ENCODE data around the gene MUC12. TPM values are rescaled to one million over a fixed set of nuclear protein-coding genes. Genes with fewer than 3 reads are reported as not detected.
"Not testable (repeated sequence)": the region's sequence is repeated elsewhere in the genome, so short reads cannot be mapped to it uniquely, and the experiment has no call there.

Gene MUC12
- total and polyA plus RNA-seq, 2 of the 4 experiments (the other 2 are of a cell fraction): 4.0 TPM; not detected in 1

DNA sequence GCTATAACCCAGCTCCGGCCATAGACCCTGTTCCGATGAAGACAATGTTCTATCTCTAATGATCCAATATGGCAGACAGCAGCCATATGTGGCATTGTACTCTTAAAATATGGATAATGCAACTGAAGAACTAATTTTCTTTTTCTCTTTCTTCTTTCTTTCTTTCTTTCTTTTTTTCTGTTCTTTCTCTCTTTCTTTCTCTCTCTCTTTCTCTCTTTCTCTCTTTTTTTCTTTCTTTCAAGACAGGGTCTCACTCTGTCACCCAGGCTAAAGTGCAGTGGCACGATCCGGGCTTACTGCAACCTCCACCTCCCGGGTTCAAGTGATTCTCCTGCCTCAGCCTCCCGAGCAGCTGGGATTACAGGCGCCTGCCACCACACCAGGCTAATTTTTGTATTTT, 33.2 kb upstream of the MUC12 start:
- H4K20me1 ChIP-seq (ENCODE audit: insufficient read depth, low read length); H4K8ac ChIP-seq (ENCODE audit: low read depth in 2 of 2, low read length in 2 of 2); H3K23ac ChIP-seq (ENCODE audit: low read depth, low read length); H3K9me3 ChIP-seq (ENCODE audit: control insufficient read depth, insufficient read depth, low read length); H3K4me1 ChIP-seq (ENCODE audit: control insufficient read depth, insufficient read depth, low read length); H2BK120ac ChIP-seq (ENCODE audit: low read depth, low read length); H3K56ac ChIP-seq (ENCODE audit: extremely low read depth, insufficient read depth, low read length); H3K27ac ChIP-seq (ENCODE audit: insufficient read depth, low read length); H3K9ac ChIP-seq (ENCODE audit: low read depth, low read length); H3K4me3 ChIP-seq (ENCODE audit: insufficient read depth, low read depth, low read length); H3K9me1 ChIP-seq (ENCODE audit: insufficient read depth, low read length); H3K36me3 ChIP-seq (ENCODE audit: control insufficient read depth, insufficient read depth, low read length); H3K27me3 ChIP-seq (ENCODE audit: control insufficient read depth, insufficient read depth, low read length); H2BK5ac ChIP-seq (ENCODE audit: low read depth, low read length, poor library complexity, severe bottlenecking); ATAC-seq (ENCODE audit: low read depth); H3K4ac ChIP-seq (ENCODE audit: low read depth, low read length); H2AK9ac ChIP-seq (replicated peaks; ENCODE audit: low read depth, low read length, poor library complexity); H4K91ac ChIP-seq (ENCODE audit: insufficient read depth, low read depth, low read length); H2AK5ac ChIP-seq (ENCODE audit: low read depth, low read length); H3K4me2 ChIP-seq (ENCODE audit: low read depth, low read length); intact Hi-C loops (cut with micrococcal nuclease); H3K79me1 ChIP-seq (ENCODE audit: low read depth in 1 of 2, low read length in 2 of 2); H2BK15ac ChIP-seq (ENCODE audit: low read depth, low read length); H4K5ac ChIP-seq (ENCODE audit: low read depth, low read length); DNase-seq; in situ Hi-C loops (cut with MboI; ENCODE audit: low sequenced_read_pairs); H2AFZ ChIP-seq (replicated peaks; ENCODE audit: low read length, poor library complexity); dilution Hi-C loops (cut with HindIII; ENCODE audit: low sequenced_read_pairs, unreplicated experiment); BruUV-seq (replicated peaks); CTCF ChIA-PET; POLR2A ChIA-PET (ENCODE audit: unreplicated experiment); H3K18ac ChIP-seq (ENCODE audit: low read depth, low read length); H2BK20ac ChIP-seq (ENCODE audit: low read depth, low read length); H3K14ac ChIP-seq (replicated peaks; ENCODE audit: low read depth, low read length): not testable (repeated sequence)
- no CpG with 5 or more reads among the region's 7 CpGs for WGBS, 2 experiments (ENCODE audit: extremely low coverage in 2 of 2, insufficient read length in 1 of 2)

Measured in IMR-90 (cell line).